Measurements from ENCODE around the gene LCN6. TPM values are rescaled to one million over a fixed set of nuclear protein-coding genes. Genes with fewer than 3 reads are reported as not detected.
"Not testable (repeated sequence)": the region's sequence is repeated elsewhere in the genome, so short reads cannot be mapped to it uniquely, and the experiment has no call there.

LCN6 gene
- polyA plus RNA-seq, 3 donors: not detected

DNA sequence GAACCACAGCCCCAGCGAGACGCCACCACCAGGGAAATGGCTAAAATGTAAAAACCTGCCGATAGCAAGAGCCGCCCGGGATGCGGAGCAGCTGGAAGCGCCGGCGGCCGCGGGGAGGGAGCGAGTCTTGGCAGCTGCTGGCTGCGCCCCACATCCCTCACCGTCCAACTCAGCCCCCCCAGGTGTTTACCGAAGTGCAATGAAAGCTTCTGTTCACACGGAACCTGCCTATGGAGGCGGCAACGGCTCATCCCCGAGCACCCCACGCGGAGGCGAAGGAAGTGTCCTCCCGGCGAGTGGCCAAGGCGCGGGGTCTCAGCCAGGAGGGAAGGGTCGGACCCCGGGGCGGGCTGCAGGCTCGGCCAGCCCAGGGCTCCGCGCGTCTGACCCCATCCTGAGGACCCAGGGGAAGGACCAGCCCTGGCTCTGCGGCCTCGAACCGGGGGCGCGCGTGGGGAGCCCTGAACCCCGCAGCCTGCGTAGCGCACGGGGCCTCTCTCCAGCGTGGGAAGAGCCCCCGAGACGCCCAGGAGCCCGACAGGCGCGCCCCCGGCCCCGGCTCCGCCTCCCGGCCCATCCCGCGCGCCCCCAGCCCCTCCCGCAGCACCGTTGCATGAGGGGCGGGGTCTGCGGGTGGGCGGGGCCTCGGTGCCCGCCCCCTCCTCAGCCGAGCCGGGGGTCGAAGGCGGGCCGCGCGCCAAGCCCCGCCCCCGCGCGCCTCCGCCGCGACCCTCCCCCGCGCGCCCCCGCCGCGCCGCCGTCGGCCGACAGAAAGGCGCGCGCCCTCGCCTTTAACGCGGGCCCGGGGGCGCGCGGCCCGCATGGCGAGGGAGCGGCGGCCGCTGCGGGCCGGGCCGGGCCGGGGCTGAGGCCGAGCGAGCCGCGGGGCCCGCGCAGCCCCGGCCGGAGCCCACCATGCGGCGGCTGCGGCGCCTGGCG is 36.3 kb downstream of the LCN6 start, which contains the start of gene DIPK1B:
TSS of gene DIPK1B (plus strand) at position 822 of the 939 bp plus-strand sequence. CDS start at position 916, 94 bp downstream.
- peaks cover 12 to 42% of the 10 kb centered on the region in 2 donors for H3K27me3 ChIP-seq (ENCODE audit: control insufficient read depth in 2 of 2, insufficient read depth in 2 of 2, low read length in 2 of 2)
- no peak for DNase-seq
- H3K27ac Mint-ChIP-seq: no peak within 1 kb of the TSS

DNA sequence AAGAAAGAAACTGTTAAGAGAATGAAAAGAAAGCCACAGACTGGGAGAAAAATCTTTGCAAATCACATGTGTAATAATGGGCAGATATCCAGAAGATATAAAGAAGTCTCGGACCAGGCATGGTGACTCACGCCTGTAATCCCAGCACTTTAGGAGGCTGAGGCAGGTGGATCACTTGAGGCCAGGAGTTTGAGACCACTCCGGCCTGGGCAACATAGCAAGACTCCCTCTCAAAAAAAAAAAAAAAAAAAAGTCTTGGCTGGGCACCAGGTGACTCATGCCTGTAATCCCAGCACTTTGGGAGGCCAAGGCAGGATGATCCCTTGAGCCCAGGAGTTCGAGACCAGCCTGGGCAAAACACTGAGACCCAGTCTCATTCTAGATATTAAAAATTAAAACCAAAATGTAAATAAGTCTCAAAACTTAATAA is 37.1 kb downstream of the LCN6 start:
- H3K36me3 ChIP-seq (replicated peaks in 1 of 2; ENCODE audit: control insufficient read depth in 1 of 2, insufficient read depth in 2 of 2, low read length in 2 of 2); H3K79me2 ChIP-seq (ENCODE audit: insufficient read depth, low read length); H3K9ac ChIP-seq (ENCODE audit: insufficient read depth, low read length, poor library complexity, severe bottlenecking); H3K4me3 ChIP-seq (replicated peaks in 1 of 3; ENCODE audit: low read depth in 2 of 3, low read length in 3 of 3); H4K20me1 ChIP-seq (ENCODE audit: insufficient read depth, low read length); H2AFZ ChIP-seq (ENCODE audit: insufficient read depth, low read depth, low read length, poor library complexity, severe bottlenecking); H3K9me3 ChIP-seq (replicated peaks in 1 of 2; ENCODE audit: control insufficient read depth in 1 of 2, insufficient read depth in 1 of 2, low read length in 2 of 2); H3K36me3 Mint-ChIP-seq; H3K27ac Mint-ChIP-seq; DNase-seq; intact Hi-C loops (cut with micrococcal nuclease); H3K27ac ChIP-seq (ENCODE audit: low read depth in 1 of 2, low read length in 2 of 2): not testable (repeated sequence)
- no CpG with 5 or more reads among the region's 4 CpGs for WGBS (ENCODE audit: insufficient coverage)
- Histone ChIP-seq H3K4me2 (replicated peaks; ENCODE audit: extremely low read depth, low read length, poor library complexity, severe bottlenecking) (peak overlapping the region; percentile 65), H3K4me1 (ENCODE audit: control insufficient read depth in 1 of 2, insufficient read depth in 2 of 2, low read length in 2 of 2) (peaks cover 17 to 29% of the 10 kb centered on the region in 2 donors), H3K27me3 (ENCODE audit: control insufficient read depth in 2 of 2, insufficient read depth in 2 of 2, low read length in 2 of 2) (peaks cover 12 to 42% of the 10 kb centered on the region in 2 donors)
- Mint-ChIP-seq H3K4me3 (peak overlapping the region in 1 of 2 donors; percentile 78), H3K9me3 (peaks cover 0 to 11% (median 2%) of the 10 kb centered on the region in 7 donors), H3K27me3 (ENCODE audit: low read depth in 3 of 3) (peaks cover 44 to 67% (median 50%) of the 10 kb centered on the region in 3 donors), H3K4me1 (peaks cover 15% of the 10 kb centered on the region)

More for the DNA sequence above, 36.3 kb downstream of the LCN6 start, which contains the start of gene DIPK1B:
- Histone ChIP-seq H3K4me2 (replicated peaks; ENCODE audit: extremely low read depth, low read length, poor library complexity, severe bottlenecking) (peak within 1 kb of the TSS; percentile 65), H3K27ac (ENCODE audit: low read depth in 1 of 2, low read length in 2 of 2) (no peak within 1 kb of the TSS), H3K9ac (ENCODE audit: insufficient read depth, low read length, poor library complexity, severe bottlenecking) (no peak within 1 kb of the TSS), H3K36me3 (replicated peaks in 1 of 2; ENCODE audit: control insufficient read depth in 1 of 2, insufficient read depth in 2 of 2, low read length in 2 of 2) (no peaks in the 10 kb centered on the region), H3K4me1 (ENCODE audit: control insufficient read depth in 1 of 2, insufficient read depth in 2 of 2, low read length in 2 of 2) (peaks cover 17 to 29% of the 10 kb centered on the region in 2 donors), H2AFZ (ENCODE audit: insufficient read depth, low read depth, low read length, poor library complexity, severe bottlenecking) (no peak within 1 kb of the TSS), H3K9me3 (replicated peaks in 1 of 2; ENCODE audit: control insufficient read depth in 1 of 2, insufficient read depth in 1 of 2, low read length in 2 of 2) (peaks cover 0 to 3% of the 10 kb centered on the region in 2 donors), H3K4me3 (replicated peaks in 1 of 3; ENCODE audit: low read depth in 2 of 3, low read length in 3 of 3) (peak within 1 kb of the TSS in 1 of 3 experiments; percentile 59), H3K79me2 (ENCODE audit: insufficient read depth, low read length) (no peaks in the 10 kb centered on the region), H4K20me1 (ENCODE audit: insufficient read depth, low read length) (no peaks in the 10 kb centered on the region)
- WGBS (ENCODE audit: insufficient coverage): under 1% methylated on average over 107 of the region's 119 CpGs
- TF ChIP-seq, protein P1, sequence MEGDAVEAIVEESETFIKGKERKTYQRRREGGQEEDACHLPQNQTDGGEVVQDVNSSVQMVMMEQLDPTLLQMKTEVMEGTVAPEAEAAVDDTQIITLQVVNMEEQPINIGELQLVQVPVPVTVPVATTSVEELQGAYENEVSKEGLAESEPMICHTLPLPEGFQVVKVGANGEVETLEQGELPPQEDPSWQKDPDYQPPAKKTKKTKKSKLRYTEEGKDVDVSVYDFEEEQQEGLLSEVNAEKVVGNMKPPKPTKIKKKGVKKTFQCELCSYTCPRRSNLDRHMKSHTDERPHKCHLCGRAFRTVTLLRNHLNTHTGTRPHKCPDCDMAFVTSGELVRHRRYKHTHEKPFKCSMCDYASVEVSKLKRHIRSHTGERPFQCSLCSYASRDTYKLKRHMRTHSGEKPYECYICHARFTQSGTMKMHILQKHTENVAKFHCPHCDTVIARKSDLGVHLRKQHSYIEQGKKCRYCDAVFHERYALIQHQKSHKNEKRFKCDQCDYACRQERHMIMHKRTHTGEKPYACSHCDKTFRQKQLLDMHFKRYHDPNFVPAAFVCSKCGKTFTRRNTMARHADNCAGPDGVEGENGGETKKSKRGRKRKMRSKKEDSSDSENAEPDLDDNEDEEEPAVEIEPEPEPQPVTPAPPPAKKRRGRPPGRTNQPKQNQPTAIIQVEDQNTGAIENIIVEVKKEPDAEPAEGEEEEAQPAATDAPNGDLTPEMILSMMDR (IDR thresholded peaks at IDR 0.05): no peak
- Mint-ChIP-seq H3K9me3 (peaks cover 0 to 11% (median 2%) of the 10 kb centered on the region in 7 donors), H3K4me3 (peak within 1 kb of the TSS; percentile 39 to 78), H3K36me3 (peaks cover 0 to 4% of the 10 kb centered on the region in 2 donors), H3K4me1 (peaks cover 15% of the 10 kb centered on the region), H3K27me3 (ENCODE audit: low read depth in 3 of 3) (peaks cover 50 to 75% (median 50%) of the 10 kb centered on the region in 3 donors)
- intact Hi-C loops (cut with micrococcal nuclease): no loop called here

Measured in CD14-positive monocyte (primary cell).